Activated T-helper 1 cell treated with anti-CD3 and anti-CD28 coated beads, Interleukin-12 subunit alpha, Interleukin-12 subunit beta, Interleukin-2, Interleukin-4 antibody, amounts not matched to agents 30 ng/mL and 10 ng/mL and 1 ng/mL, durations not matched to agents 14 hours and 24 hours and 36 hours (primary cell): ENCODE data around the gene HAO2. TPM values are rescaled to one million over a fixed set of nuclear protein-coding genes. Genes with fewer than 3 reads are reported as not detected.

Experiments
- DNase-seq: peaks from one replicate; pipeline ENCODE4 v3.0.0; 2021; ENCODE audit warnings: low spot score
- H3K27ac Mint-ChIP-seq: one replicate; pipeline ENCODE4 v1.8.0; 2021; ENCODE audit warnings: mild to moderate bottlenecking, mixed read lengths
- H3K27me3 Mint-ChIP-seq: one replicate; pipeline ENCODE4 v1.8.0; 2022; ENCODE audit warnings: mild to moderate bottlenecking, moderate library complexity, mixed read lengths; ENCODE audit not compliant: insufficient read depth
- H3K36me3 Mint-ChIP-seq: one replicate; pipeline ENCODE4 v1.8.0; 2021; ENCODE audit warnings: low read depth, mixed read lengths
- H3K4me1 Mint-ChIP-seq: one replicate; pipeline ENCODE4 v1.8.0; 2021; ENCODE audit warnings: low read depth, mixed read lengths
- H3K4me3 Mint-ChIP-seq: one replicate; pipeline ENCODE4 v1.8.0; 2021; ENCODE audit warnings: mild to moderate bottlenecking, moderate library complexity, mixed read lengths
- H3K9me3 Mint-ChIP-seq: one replicate; pipeline ENCODE4 v1.8.0; 2021; ENCODE audit warnings: mixed read lengths
- intact Hi-C: fragments of 100-400 bp; cut with micrococcal nuclease; formaldehyde crosslinking; loops from one replicate; pipeline ENCODE4 v1.15.1; 2024
- total RNA-seq: library from RNA; stranded (reverse); gene quantifications from 2 replicates; pipeline ENCODE4 v1.2.3, GENCODE V29; 2022

HAO2 gene
- total RNA-seq, 1 donor from 2014 or later, result not detected

DNA sequence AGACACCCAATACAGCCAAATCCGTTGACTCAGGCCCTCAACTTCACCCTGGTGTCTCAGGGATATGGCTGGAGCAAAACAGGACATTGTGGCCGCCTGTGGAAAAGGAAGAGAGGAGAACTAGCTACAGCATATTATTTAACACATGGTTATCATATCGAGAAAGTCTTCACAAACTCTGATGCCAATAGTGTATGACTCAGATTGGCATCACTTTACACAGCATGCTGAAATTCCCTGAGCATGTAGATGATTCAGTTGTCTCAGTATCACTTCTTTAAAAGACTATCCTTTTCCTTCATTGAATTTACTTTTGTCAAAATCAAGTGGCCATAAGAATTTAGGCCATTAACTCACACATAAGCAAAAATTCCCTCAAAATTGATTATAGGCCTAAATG, 66.5 kb downstream of the HAO2 start:
- Mint-ChIP-seq H3K27me3 (peaks cover 10% of the 10 kb centered on the region), H3K27ac (no peak overlapping the region), H3K36me3 (no peaks in the 10 kb centered on the region), H3K4me1 (no peaks in the 10 kb centered on the region), H3K4me3 (no peak overlapping the region), H3K9me3 (no peaks in the 10 kb centered on the region)
- intact Hi-C loops, result no loop called here
- DNase-seq, result no peak

DNA sequence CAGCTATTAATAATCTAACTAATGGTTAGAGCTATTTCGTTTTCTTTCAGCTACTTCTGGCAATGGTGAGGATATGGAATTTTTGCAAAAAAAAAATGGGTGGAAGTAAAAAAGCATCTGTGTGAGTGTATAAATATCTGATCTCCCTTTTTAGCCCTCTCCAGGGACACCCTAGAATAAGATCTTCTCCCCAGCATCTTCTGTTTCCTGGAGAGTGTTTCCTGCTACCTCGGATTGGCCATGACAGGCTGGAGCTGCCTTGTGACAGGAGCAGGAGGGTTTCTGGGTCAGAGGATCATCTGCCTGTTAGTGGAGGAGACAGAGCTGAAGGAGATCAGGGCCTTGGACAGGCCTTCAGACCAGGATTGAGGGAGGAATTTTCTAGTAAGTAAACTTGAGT, 70.2 kb downstream of the HAO2 start:
- no peak for DNase-seq
- Mint-ChIP-seq H3K27me3 (peaks cover 12% of the 10 kb centered on the region), H3K4me3 (no peak overlapping the region), H3K9me3 (no peaks in the 10 kb centered on the region), H3K36me3 (no peaks in the 10 kb centered on the region), H3K4me1 (no peaks in the 10 kb centered on the region), H3K27ac (no peak overlapping the region)
- intact Hi-C loops, result no loop called here

- no peak for DNase-seq
- no peaks in the 10 kb centered on the region for H3K4me1 Mint-ChIP-seq
- no peaks in the 10 kb centered on the region for H3K9me3 Mint-ChIP-seq
- H3K27me3 Mint-ChIP-seq, result peaks cover 12% of the 10 kb centered on the region
- no peak overlapping the region for H3K4me3 Mint-ChIP-seq
- no peak overlapping the region for H3K27ac Mint-ChIP-seq
- intact Hi-C loops, result no loop called here
- H3K36me3 Mint-ChIP-seq, result no peaks in the 10 kb centered on the region
Observed at GRCh38 chr1:119440721-119441307, 72.2 kb downstream of the HAO2 start.

DNA sequence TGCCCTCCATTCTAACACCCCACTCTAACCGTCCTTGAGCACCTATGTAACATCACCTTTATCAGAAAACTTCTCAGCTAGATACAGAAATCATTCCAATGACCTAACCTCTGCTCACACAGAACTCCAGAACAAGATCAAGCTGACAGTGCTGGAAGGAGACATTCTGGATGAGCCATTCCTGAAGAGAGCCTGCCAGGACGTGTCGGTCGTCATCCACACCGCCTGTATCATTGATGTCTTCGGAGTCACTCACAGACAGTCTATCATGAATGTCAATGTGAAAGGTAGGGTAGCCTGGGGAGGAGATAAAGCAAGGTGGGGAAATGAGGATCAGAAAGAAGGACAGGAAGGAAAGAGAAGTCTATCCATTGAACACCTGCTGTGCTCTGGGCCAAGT, 74.2 kb downstream of the HAO2 start:
- H3K9me3 Mint-ChIP-seq, result no peaks in the 10 kb centered on the region
- intact Hi-C loops, result no loop called here

More for the DNA sequence above, 74.2 kb downstream of the HAO2 start:
- Mint-ChIP-seq H3K27me3 (peaks cover 12% of the 10 kb centered on the region), H3K36me3 (no peaks in the 10 kb centered on the region), H3K4me1 (no peaks in the 10 kb centered on the region), H3K27ac (no peak overlapping the region), H3K4me3 (no peak overlapping the region)
- DNase-seq, result no peak

Other genes with a start within 250 kb of the HAO2 start
- 20.6 TPM in 2 replicates for gene WARS2, start 228.1 kb upstream of the HAO2 start, total RNA-seq
- not detected in 2 replicates for gene HSD3B2, start 46.4 kb downstream of the HAO2 start, total RNA-seq
- gene HSD3B1, start 138.4 kb downstream of the HAO2 start, total RNA-seq, result not detected in 2 replicates